ENCODE measurements around the gene IRF9.
A peak's percentile ranks its signal among the peaks of the same experiment; 100 is the strongest.
"Not testable (repeated sequence)": the region's sequence is repeated elsewhere in the genome, so short reads cannot be mapped to it uniquely, and the experiment has no call there.

IRF9 gene

DNA sequence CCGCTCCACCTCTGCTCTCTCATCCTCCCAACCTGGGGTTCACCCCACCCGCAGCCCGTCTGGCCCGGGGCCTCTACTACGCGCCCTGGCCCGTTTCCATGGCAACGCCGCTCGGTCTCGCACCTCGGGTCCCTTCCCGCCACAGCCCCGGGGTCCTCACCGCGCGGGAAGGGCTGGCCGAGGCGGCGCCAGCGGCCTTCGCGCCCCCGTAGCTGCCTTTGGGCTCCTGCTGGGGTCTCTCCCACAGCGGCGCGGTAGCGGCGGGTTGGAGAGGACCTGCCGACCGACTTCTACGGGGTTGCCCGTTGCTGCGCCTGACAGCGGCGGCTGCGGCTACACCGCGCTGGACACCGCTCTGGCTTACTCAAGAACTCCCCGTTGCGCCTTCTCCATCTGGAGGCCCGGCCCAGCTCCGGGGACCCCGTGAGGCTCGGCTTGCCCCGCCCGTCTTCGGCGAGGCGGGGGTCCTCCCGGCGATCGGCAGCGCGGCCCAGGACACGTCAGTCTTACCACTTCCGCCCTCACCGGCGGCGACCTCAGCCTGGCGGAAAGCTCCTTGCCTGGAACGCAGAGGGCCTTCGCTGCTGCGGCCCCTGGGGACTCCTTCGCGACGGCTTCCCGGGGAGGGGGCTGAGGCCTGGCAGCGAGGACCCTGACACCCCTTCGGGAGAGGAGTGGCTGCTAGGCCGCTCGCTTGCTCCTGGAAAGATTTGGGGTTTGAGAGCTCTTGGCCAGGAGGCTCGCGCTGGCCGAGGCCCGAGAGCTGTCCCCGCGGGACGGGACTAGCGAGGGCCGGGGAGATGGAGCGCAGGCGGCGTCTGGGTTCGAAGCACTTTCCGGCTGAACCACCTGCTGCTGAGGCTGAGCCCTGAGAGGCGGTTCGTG lies 34.4 kb downstream of the IRF9 start, which contains the start of gene TM9SF1:
Gene TM9SF1 (minus strand): TSS at position 256 of the 885 bp plus-strand sequence. CDS start 422 bp downstream, outside the sequence.
- DNase-seq: peak; percentile 91

DNA sequence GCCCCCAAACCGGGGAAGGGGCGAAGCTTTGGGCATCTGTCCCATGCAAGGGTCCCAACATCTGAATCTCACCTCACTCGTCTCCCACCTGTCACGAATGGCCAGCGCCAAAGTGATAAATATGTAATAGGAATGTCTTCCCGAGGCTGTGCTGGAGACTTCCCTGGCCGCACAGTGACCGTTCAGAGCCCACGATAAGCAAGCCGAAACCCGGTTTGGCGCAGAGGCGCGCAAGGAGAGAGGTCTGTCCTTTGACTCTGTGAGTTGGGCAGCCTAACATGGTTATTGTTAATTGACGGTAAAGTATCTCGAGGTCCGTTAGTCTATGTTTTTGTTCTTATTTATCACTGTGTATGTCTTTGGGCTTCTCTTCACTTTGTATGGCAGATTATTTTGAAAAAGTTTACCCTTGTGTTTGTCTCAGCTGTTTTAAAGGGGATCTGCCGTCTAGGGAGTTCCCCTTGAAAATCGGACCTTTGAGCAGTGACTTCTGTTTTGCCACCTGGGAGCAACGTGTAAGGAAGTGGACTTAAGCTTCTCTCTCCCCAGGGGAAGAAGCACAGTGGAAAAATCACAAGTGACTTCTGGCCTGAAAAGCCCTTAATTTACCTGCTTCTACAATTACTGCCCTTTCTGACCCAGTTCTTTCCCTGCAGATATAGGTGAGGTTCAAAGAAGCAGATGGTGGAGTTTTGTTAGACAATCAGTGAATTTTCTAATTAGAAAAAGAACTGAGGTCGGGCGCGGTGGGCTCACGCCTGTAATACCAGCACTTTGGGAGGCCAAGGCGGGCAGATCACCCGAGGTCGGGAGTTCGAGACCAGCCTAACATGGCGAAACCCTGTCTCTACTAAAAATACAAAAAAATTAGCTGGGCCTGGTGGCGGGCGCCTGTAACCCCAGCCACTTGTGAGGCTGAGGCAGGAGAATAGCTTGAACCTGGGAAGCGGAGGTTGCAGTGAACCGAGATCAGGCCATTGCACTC lies 35.3 kb downstream of the IRF9 start:
- DNase-seq: peak; percentile 52

DNA sequence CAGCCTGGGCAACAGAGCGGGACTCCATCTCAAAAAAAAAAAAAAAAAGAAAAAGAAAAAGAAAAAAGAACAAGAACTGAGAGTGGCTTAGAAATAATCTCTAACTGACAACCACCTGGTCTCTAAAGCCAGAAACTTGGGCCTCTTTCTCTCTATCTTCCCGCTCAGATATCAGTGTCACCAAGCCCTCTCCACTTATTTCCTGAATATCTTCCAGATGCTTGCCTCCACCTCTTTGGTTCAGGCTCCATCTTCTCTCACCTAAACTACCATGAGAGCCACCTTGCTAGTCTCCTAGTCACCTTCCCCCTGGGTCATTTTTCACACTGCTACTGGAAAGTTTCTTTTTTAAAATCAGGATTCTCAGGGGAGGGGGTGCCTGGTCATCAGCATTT lies 36.0 kb downstream of the IRF9 start:
- DNase-seq: no peak

DNA sequence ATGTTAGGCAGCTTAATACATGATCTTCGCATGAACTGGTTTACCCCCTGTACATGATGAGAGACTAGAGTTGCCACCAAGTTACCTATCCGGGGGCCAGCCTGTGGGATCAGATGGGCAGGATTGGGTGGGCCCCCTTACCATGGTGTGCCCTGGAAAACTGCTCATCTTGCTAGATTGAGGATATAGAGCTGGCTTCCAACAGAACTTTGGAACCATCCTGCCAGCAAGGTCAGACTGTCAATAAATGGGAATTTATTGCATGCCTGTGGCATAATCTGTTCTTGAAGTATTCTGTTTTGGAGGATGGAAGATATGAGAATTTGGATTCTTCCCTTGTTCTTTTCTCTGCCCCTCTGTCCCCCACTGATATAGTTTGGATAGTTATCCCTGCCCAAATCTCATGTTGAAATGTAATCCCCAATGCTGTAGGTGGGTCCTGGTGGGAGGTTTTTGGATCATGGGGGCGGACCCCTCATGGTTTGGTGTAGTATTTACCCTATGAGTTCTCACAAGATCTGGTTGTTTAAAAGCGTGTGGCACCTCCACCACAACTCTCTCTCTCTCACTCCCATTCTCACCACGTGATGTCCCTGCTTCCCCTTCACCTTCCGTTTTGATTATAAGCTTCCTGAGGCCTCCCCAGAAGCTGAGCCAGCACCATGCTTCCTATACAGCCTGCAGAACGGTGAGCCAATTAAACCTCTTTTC lies 37.9 kb downstream of the IRF9 start:
- no peak for DNase-seq

DNA sequence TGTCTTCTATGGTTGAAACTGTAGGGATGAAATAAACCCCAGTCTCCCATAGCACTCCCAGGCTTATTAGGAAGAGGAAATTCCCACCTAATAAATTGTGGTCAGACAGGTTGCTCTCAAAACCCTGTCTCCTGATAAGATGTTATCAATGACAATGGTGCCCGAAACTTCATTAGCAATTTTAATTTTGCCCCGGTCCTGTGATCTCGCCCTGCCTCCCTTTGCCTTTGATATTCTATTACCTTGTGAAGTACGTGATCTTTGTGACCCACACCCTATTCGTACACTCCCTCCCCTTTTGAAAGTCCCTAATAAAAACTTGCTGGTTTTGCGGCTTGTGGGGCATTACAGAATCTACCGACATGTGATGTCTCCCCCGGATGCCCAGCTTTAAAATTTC lies 41.5 kb downstream of the IRF9 start:
- DNase-seq: not testable (repeated sequence)

GRCh38 chr14:24203249-24203886 lies 42.3 kb downstream of the IRF9 start:
- DNase-seq: not testable (repeated sequence)

GRCh38 chr14:24204163-24205146 lies 43.4 kb downstream of the IRF9 start:
- no peak for DNase-seq

DNA sequence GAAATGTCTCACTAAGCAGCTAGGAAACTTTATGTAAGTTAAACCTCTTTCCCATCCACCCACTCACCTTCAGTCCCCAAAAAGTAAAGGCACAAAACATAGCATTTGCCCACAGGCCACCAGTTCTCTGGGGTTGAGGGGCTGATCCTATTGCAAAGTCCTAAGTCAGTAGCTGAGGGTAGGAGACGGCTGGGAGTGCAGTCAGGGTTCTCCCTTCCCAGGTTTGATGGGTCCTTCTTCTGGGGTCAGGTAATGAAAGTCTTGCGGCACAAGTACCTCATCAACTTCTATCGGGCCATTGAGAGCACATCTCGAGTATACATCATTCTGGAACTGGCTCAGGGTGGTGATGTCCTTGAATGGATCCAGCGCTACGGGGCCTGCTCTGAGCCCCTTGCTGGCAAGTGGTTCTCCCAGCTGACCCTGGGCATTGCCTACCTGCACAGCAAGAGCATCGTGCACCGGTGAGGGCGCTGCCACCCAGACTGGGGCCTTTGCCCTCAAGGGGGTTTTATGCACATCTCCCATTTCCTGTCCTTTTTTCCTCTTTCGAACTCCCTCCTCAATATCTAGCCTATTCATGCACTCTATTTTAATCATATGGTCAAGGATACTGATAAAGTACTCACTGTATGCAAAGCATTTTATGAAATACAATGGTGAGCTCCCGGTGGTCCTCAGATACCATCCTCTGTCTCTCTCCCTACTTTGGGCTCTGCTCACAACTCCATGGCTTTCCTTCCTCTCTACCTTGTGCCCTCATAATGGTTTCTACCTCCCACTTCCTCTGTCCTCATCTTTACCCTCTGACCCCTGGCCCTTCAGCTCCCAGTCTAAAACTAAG lies 45.4 kb downstream of the IRF9 start:
- DNase-seq: no peak

GRCh38 chr14:24207104-24207551 lies 46.1 kb downstream of the IRF9 start:
- DNase-seq: no peak

DNA sequence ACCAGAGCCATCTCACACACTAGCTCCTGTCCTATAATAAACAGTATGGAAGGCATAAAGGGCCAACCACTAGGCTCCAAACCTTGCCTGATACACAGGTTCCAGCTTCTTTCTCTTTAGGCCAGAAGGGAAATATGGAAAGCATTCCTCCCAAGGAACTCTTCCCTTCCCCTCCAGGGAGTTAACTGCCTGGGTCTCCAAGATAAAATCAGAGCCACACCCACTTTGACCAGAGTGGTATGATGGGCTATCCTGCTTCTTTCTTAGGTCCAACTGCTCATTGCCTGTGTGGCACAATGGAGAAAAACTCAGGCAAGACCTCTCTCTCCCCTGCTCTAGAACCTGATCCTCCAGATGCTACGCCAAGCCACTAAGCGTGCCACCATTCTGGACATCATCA lies 46.6 kb downstream of the IRF9 start:
- DNase-seq: no peak

GRCh38 chr14:24211311-24211710 lies 50.2 kb downstream of the IRF9 start:
- DNase-seq: no peak

DNA sequence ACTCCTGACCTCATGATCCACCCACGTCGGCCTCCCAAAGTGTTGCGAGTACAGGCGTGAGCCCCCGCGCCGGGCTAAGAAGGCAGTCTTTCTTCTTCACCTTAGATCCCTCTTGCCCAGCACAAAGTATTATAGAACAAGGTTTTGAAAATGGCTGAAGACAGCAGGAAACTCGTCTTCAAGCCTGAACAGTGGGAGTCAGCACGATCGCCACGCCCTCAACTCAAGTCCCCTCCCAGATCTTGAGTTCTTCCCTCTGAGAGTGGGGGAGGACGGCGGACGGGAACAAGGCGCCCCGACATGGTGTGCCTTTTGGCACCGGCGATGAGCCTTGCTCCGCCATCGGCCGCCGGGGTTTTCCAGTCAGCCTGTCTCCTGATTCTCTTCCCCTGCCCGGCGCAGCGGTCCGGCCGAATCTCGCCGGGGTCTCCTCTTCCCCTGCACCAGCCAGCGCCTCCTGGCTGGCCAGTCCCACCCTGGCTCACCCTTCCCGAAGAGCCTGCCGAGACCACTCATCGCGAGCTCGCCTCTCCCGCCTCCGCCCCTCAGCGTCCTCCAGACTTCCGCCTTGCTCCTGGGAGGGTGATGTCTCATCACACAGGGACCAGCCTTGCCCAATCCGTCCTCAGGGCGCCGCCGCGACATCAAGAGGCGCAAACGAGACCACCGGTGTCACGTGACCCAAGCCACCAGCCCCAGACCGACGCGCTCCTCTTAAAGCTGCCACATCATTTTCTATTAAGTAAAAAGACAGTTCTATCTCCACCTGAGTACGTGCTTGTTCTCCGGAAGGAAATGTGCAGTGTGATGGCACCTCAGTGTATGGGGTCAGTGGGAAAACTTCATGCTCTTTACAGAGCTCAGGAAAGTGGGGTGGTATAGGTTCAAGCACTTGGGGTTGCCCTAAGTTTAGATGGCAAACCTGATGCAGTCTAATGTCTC lies 52.1 kb downstream of the IRF9 start, which contains the start of gene CHMP4A:
Gene CHMP4A (minus strand): TSS at position 565 of the 942 bp plus-strand sequence. CDS start 49 bp downstream, at position 516.
- peak; percentile 96 for DNase-seq

- DNase-seq: no peak
Measured at GRCh38 chr14:24213866-24214662, 53.0 kb downstream of the IRF9 start.

DNA sequence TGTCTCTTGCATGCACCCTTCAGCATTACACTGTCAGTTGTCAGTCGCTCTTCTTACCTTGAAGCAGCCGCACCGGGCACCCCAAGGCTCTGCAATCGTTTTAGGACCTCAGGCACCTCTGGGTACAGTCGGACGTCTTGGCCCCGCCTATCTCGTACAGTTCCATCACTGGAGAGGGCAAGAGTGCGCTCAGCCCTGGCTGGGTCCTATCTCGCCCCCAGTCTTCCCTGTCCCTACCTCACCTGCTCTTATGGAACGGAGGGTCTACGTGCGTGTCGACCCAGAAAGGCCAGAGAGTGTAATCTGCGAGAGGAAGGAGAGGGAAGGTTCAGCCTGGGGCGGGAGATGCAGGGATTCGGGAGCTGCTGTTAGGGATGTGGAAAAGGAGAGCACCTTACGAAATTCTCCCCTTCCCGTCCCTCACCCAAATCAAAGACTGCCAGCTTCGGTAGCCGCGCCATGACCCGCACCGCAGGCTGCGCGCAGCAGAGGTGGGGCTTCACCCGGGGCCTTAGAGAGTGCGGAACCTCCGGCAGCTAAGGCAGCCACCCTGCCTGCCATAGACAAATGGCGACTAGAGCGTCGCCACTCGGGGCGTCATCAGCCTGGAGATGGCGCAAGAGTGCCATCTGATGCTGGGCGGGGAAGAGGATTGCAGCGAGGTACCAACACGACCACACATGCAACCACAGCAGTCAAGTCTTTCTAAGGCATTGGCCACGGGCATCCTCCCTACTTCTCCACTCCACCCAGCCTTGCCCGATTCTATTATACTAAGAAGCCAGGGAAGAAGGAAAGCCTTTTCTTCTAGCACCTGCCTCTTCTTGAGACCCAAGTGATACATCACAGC lies 54.7 kb downstream of the IRF9 start, which contains the start of gene MDP1:
Gene MDP1 (minus strand): TSS at position 572 of the 850 bp plus-strand sequence. CDS start 111 bp downstream, at position 461.
- DNase-seq: peak; percentile 91

All from DMS53 (cell line).